Activated naive CD8-positive, alpha-beta T cell treated with anti-CD3 and anti-CD28 coated beads, Interleukin-2, amount 10 ng/mL, durations not matched to agents 7 days and 5 days (primary cell): ENCODE results near the gene WDR27. TPM values are rescaled to one million over a fixed set of nuclear protein-coding genes. Genes with fewer than 3 reads are reported as not detected.
A peak's percentile ranks its signal among the peaks of the same experiment; 100 is the strongest.
"Not testable (repeated sequence)": the region's sequence is repeated elsewhere in the genome, so short reads cannot be mapped to it uniquely, and the experiment has no call there.

Source experiments
- ATAC-seq: fragments of 150-1000 bp; cut with Tn5 transposase; one replicate; pipeline ENCODE4 v1.10.0; 2021; ENCODE audit warnings: low read depth, moderate library complexity
- POLR2A ChIA-PET: fragments of 350-600 bp; sonication (Branson Sonifier 250); formaldehyde crosslinking; loops from one replicate; lab custom pipeline; 2021; ENCODE audit warnings: antibody characterized with exemption; lab: Charles Lee
- DNase-seq: peaks from one replicate; pipeline ENCODE4 v3.0.0; 2021
- H3K27ac Mint-ChIP-seq: one replicate; pipeline ENCODE4 v1.8.0; 2022; ENCODE audit warnings: mild to moderate bottlenecking, mixed read lengths
- H3K27me3 Mint-ChIP-seq: one replicate; pipeline ENCODE4 v1.8.0; 2022; ENCODE audit warnings: mild to moderate bottlenecking, moderate library complexity, mixed read lengths
- H3K36me3 Mint-ChIP-seq: one replicate; pipeline ENCODE4 v1.8.0; 2021; ENCODE audit warnings: mild to moderate bottlenecking, mixed read lengths
- H3K4me1 Mint-ChIP-seq: one replicate; pipeline ENCODE4 v1.8.0; 2021; ENCODE audit warnings: mixed read lengths
- H3K4me3 Mint-ChIP-seq: one replicate; pipeline ENCODE4 v1.8.0; 2022; ENCODE audit warnings: mild to moderate bottlenecking, moderate library complexity, mixed read lengths
- H3K9me3 Mint-ChIP-seq: one replicate; pipeline ENCODE4 v1.8.0; 2021; ENCODE audit warnings: mixed read lengths
- total RNA-seq, 2 experiments: library from RNA; stranded (reverse); gene quantifications; one replicate each; pipeline ENCODE4 v1.2.3, GENCODE V29; 2021

WDR27 gene
- total RNA-seq, 2 experiments from 2014 or later: 37.6 to 39.6 TPM

- peak overlapping the region; percentile 87 for H3K4me3 Mint-ChIP-seq
- H3K4me1 Mint-ChIP-seq: peaks cover 36% of the 10 kb centered on the region
- DNase-seq (no peak), ATAC-seq (no peak)
- POLR2A ChIA-PET: interaction anchor here (1.6 to 3.6 kb wide), 2 partner anchors 51 to 170 kb away, joined by 3 to 36 read pairs; partner anchors contain the start of genes DYNLT2 and ERMARD
- H3K27ac Mint-ChIP-seq: no peak overlapping the region
- H3K36me3 Mint-ChIP-seq: peaks cover 15% of the 10 kb centered on the region
- H3K27me3 Mint-ChIP-seq: no peaks in the 10 kb centered on the region
- peaks cover 4% of the 10 kb centered on the region for H3K9me3 Mint-ChIP-seq
Observed at GRCh38 chr6:169700296-169700695, 1.5 kb downstream of the WDR27 start.

DNA sequence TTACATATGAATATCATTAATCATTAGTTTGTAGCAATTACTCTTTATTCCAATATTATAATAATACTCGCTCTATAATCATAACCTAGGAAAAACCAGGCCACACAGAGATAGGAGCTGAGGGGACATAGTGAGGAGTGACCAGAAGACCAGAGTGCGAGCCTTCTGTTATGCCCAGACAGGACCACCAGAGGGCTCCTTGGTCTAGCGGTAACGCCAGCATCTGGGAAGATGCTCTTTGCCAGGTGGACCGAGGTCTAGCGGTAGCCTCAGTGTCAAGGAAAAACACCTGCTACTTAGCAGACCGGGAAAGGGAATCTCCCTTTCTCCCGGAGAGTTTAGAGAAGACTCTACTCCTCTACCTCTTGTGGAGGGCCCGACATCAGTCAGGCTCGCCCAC lies 4.7 kb downstream of the WDR27 start:
- H3K27ac Mint-ChIP-seq, POLR2A ChIA-PET, H3K9me3 Mint-ChIP-seq, H3K27me3 Mint-ChIP-seq, DNase-seq, H3K4me3 Mint-ChIP-seq, ATAC-seq: not testable (repeated sequence)
- Mint-ChIP-seq H3K36me3 (peaks cover 21% of the 10 kb centered on the region), H3K4me1 (peaks cover 15% of the 10 kb centered on the region)

DNA sequence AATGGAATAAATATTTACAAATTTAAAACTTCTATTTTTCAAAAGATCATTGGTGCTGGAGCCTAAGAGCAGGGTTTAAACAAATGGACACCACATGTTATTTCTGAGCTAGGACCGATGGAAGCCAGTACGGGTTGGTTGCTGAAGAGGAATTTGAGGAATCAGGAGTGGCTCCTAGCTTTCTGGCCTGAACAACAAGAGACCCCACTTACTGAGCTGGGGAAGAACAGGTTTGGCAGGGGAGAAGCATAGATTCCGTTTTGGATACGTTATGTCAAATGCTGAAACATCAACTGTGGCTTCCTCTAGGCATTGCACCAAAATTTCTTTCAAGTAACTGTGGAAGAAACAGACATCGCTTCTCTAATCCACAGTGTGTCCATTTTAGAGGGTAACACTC lies 6.7 kb downstream of the WDR27 start:
- peaks cover 7% of the 10 kb centered on the region for H3K9me3 Mint-ChIP-seq
- ATAC-seq (no peak), DNase-seq (no peak)
- H3K4me1 Mint-ChIP-seq: peaks cover 8% of the 10 kb centered on the region
- peaks cover 26% of the 10 kb centered on the region for H3K36me3 Mint-ChIP-seq
- no peak overlapping the region for H3K27ac Mint-ChIP-seq
- POLR2A ChIA-PET: no interaction called here
- no peak overlapping the region for H3K4me3 Mint-ChIP-seq
- no peaks in the 10 kb centered on the region for H3K27me3 Mint-ChIP-seq

DNA sequence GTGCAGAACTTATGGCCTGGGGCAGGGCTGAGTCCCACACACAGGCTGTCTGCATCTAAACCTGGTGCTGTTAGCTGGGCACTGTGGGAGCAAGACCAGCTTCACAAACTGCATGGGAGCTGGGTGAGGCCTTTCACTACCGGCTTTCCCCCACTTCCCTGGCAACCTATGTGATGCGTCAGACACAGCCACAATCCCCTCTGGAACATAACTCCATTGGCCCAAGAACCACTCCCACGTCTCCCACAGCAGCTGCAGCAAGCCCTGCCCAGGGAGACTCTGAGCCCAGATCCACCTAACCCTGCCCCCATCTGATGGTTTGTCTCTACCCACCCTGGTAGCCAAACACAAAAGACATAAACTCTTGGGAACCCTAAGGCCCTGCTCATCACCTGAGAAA lies 9.3 kb downstream of the WDR27 start:
- no peak overlapping the region for H3K4me3 Mint-ChIP-seq
- H3K4me1 Mint-ChIP-seq: no peaks in the 10 kb centered on the region
- no peak overlapping the region for H3K27ac Mint-ChIP-seq
- H3K36me3 Mint-ChIP-seq: peaks cover 33% of the 10 kb centered on the region
- peaks cover 8% of the 10 kb centered on the region for H3K9me3 Mint-ChIP-seq
- POLR2A ChIA-PET: no interaction called here
- no peak for DNase-seq
- ATAC-seq: no peak
- no peaks in the 10 kb centered on the region for H3K27me3 Mint-ChIP-seq

- H3K27ac Mint-ChIP-seq: no peak overlapping the region
- H3K4me1 Mint-ChIP-seq: no peaks in the 10 kb centered on the region
- H3K9me3 Mint-ChIP-seq: peaks cover 11% of the 10 kb centered on the region
- H3K4me3 Mint-ChIP-seq: no peak overlapping the region
- ATAC-seq: no peak
- POLR2A ChIA-PET: no interaction called here
- no peak for DNase-seq
- no peaks in the 10 kb centered on the region for H3K27me3 Mint-ChIP-seq
- peaks cover 41% of the 10 kb centered on the region for H3K36me3 Mint-ChIP-seq
Observed at GRCh38 chr6:169691260-169691659, 10.6 kb downstream of the WDR27 start.

- H3K4me1 Mint-ChIP-seq: no peaks in the 10 kb centered on the region
- DNase-seq (no peak), ATAC-seq (no peak)
- H3K36me3 Mint-ChIP-seq: peaks cover 49% of the 10 kb centered on the region
- no peaks in the 10 kb centered on the region for H3K27me3 Mint-ChIP-seq
- no peak overlapping the region for H3K27ac Mint-ChIP-seq
- peaks cover 12% of the 10 kb centered on the region for H3K9me3 Mint-ChIP-seq
- POLR2A ChIA-PET: no interaction called here
- no peak overlapping the region for H3K4me3 Mint-ChIP-seq
Observed at GRCh38 chr6:169689287-169689686, 12.5 kb downstream of the WDR27 start.

- peaks cover 11% of the 10 kb centered on the region for H3K9me3 Mint-ChIP-seq
- H3K4me1 Mint-ChIP-seq: peaks cover 1% of the 10 kb centered on the region
- H3K36me3 Mint-ChIP-seq: peaks cover 67% of the 10 kb centered on the region
- no peaks in the 10 kb centered on the region for H3K27me3 Mint-ChIP-seq
- POLR2A ChIA-PET: interaction anchor here (1.1 kb wide), 1 partner anchor 15 kb away, joined by 3 read pairs; no protein-coding TSS in a partner anchor
- no peak overlapping the region for H3K27ac Mint-ChIP-seq
- ATAC-seq (no peak), DNase-seq (no peak)
- no peak overlapping the region for H3K4me3 Mint-ChIP-seq
Observed at GRCh38 chr6:169685860-169686259, 16.0 kb downstream of the WDR27 start.

DNA sequence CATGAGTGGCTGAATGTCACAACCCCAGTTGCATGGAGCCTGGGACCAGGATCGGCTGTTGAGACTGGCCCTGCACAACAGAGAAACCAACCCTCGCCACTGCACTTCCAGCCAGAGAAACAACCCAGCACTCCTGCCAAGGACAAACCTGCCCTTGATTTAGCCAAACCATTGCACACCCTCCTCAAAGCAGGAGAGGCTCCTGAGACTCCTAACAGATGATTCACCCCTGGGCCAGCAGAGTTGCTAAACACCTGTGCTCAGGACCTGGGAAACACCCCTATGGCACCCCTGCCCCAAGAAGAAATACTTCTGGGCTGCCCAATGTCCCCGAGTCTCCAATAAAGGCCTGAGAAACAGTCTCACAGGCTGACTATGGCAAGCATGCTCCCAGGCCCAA lies 17.8 kb downstream of the WDR27 start:
- no peak overlapping the region for H3K27ac Mint-ChIP-seq
- ATAC-seq: no peak

GRCh38 chr6:169678342-169678741 lies 23.5 kb downstream of the WDR27 start:
- no peaks in the 10 kb centered on the region for H3K27me3 Mint-ChIP-seq
- no peak for DNase-seq
- ATAC-seq: no peak
- H3K4me1 Mint-ChIP-seq: peaks cover under 1% of the 10 kb centered on the region
- peaks cover 3% of the 10 kb centered on the region for H3K9me3 Mint-ChIP-seq
- H3K27ac Mint-ChIP-seq: no peak overlapping the region
- no peak overlapping the region for H3K4me3 Mint-ChIP-seq
- H3K36me3 Mint-ChIP-seq: peaks cover 33% of the 10 kb centered on the region
- POLR2A ChIA-PET: no interaction called here

More for the DNA sequence above, 17.8 kb downstream of the WDR27 start:
- POLR2A ChIA-PET: no interaction called here
- H3K9me3 Mint-ChIP-seq: peaks cover 11% of the 10 kb centered on the region
- H3K36me3 Mint-ChIP-seq: peaks cover 70% of the 10 kb centered on the region
- peaks cover 1% of the 10 kb centered on the region for H3K4me1 Mint-ChIP-seq
- DNase-seq: no peak
- H3K27me3 Mint-ChIP-seq: no peaks in the 10 kb centered on the region
- H3K4me3 Mint-ChIP-seq: no peak overlapping the region

- Mint-ChIP-seq H3K27ac (no peak overlapping the region), H3K4me3 (no peak overlapping the region), H3K27me3 (no peaks in the 10 kb centered on the region), H3K9me3 (peaks cover 2% of the 10 kb centered on the region), H3K4me1 (no peaks in the 10 kb centered on the region), H3K36me3 (peaks cover 29% of the 10 kb centered on the region)
- POLR2A ChIA-PET: no interaction called here
- DNase-seq: no peak
- ATAC-seq: no peak
Observed at GRCh38 chr6:169677096-169677495, 24.7 kb downstream of the WDR27 start.

DNA sequence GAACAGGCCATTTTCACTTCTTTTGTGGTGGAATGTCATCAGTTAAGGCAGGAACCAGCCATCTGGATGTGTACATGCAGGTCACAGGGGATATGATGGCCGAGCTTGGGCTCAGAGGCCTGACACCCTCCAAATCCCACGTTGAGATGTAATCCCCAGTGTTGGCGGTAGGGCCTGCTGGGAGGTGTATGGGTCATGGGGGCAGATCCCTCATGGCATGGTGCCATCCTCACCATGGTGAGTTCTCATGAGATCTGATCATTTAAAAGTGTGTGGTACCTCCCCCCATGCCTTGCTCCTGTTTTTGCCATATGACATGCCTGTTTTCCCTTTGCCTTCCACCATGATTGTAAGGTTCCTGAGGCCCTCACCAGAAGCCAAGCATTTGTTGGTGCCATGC lies 26.8 kb downstream of the WDR27 start:
- Mint-ChIP-seq H3K36me3 (peaks cover 12% of the 10 kb centered on the region), H3K4me3 (no peak overlapping the region), H3K4me1 (peaks cover 4% of the 10 kb centered on the region), H3K9me3 (no peaks in the 10 kb centered on the region), H3K27me3 (no peaks in the 10 kb centered on the region), H3K27ac (no peak overlapping the region)
- no peak for ATAC-seq
- no peak for DNase-seq
- POLR2A ChIA-PET: no interaction called here

DNA sequence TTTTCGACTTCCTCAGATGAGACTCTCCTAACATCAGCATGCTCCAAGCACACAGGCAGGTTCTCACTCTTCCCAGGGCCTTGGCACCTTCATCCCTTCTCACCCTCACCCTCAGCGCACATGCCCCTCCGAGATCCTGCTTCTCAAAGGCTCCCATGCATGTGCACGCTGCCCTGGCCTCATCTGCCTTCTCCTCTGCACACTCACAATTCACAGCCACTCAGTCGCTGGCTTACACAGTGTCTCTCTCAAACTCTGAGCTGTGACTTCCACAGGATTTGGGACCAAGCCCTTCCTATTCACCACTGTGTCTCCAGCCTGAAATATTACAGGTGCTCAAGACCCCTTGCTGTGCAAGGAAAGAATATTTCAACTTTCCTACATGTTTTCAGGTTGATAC lies 30.3 kb downstream of the WDR27 start:
- Mint-ChIP-seq H3K4me3 (no peak overlapping the region), H3K27me3 (no peaks in the 10 kb centered on the region), H3K9me3 (no peaks in the 10 kb centered on the region), H3K36me3 (peaks cover 7% of the 10 kb centered on the region), H3K4me1 (peaks cover 13% of the 10 kb centered on the region), H3K27ac (no peak overlapping the region)
- DNase-seq (no peak), ATAC-seq (no peak)
- POLR2A ChIA-PET: no interaction called here

DNA sequence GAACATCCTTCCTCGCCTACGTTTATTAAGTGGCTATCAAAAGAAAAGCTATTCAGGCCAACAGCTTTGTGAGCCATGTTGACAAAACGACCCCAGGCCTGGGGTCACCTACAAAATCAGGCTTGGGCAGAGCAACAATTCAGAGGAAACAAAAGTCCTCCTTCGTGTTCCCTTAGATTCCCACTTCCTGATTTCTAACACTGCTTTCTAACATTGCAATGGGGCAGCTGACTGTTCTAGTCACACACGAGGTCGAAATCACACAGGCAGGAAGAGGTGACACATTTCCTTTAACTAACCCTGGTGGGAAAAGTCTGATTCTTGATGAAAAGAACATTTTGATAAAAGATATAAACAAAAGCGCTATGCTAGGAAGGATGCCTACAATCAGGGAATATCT lies 31.9 kb downstream of the WDR27 start:
- no peaks in the 10 kb centered on the region for H3K9me3 Mint-ChIP-seq
- peaks cover 7% of the 10 kb centered on the region for H3K36me3 Mint-ChIP-seq
- POLR2A ChIA-PET: interaction anchor here (0.5 kb wide), 1 partner anchor 1314 kb away, joined by 4 read pairs; no protein-coding TSS in a partner anchor
- peak; percentile 63 for ATAC-seq
- H3K27ac Mint-ChIP-seq: peak overlapping the region; percentile 53
- H3K4me1 Mint-ChIP-seq: peaks cover 13% of the 10 kb centered on the region
- H3K27me3 Mint-ChIP-seq: no peaks in the 10 kb centered on the region
- H3K4me3 Mint-ChIP-seq: peak overlapping the region; percentile 3
- DNase-seq: no peak

DNA sequence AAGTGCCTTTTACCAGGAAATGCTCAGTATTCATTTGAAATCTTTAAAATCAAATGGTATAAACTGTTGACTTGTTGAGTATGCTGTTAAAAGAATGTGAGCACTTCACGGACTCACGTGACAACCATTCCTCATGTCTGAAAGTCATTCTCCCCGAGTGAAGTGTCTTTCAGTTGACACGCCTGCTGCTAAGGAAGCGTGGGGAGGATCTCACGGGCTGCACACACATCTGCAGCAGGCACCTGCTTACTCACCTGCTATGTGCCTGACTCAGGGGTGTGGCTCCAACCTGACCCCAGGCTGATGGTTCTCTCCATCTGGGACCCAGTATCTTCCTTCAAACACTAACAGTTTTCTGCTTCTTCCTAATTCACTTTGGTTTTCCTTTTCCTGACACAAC lies 32.7 kb downstream of the WDR27 start:
- Mint-ChIP-seq H3K27me3 (no peaks in the 10 kb centered on the region), H3K36me3 (peaks cover 5% of the 10 kb centered on the region), H3K4me3 (no peak overlapping the region), H3K4me1 (peaks cover 13% of the 10 kb centered on the region), H3K27ac (peak overlapping the region; percentile 53), H3K9me3 (no peaks in the 10 kb centered on the region)
- POLR2A ChIA-PET: no interaction called here
- no peak for DNase-seq
- no peak for ATAC-seq
